Spleen (tissue), 11 donors: Measurements from ENCODE around the gene PMEL. TPM values are rescaled to one million over a fixed set of nuclear protein-coding genes. Genes with fewer than 3 reads are reported as not detected.
"Not testable (repeated sequence)": the region's sequence is repeated elsewhere in the genome, so short reads cannot be mapped to it uniquely, and the experiment has no call there.

Experiments
- DNase-seq: peaks from one replicate; pipeline ENCODE4 v3.0.0-alpha.2; 2020
- H3K27ac ChIP-seq, 8 donors: fragments of 200-600 bp; sonication (generic) in 7 of 8; 1 replicate in 4 of 8; 2 replicates in 4 of 8; pipeline versions ENCODE4 v1.5.0 to v1.8.0; 2016 to 2021; ENCODE audit warnings: inconsistent platforms in 4 of 8, mild to moderate bottlenecking in 4 of 8, moderate library complexity in 1 of 8
- H3K27me3 ChIP-seq, 7 donors: fragments of 200-600 bp; sonication (generic) in 6 of 7; replicated peaks in 1 of 7; 1 replicate in 4 of 7; 2 replicates in 3 of 7; pipeline versions ENCODE4 v1.5.0 to v1.8.0; 2016 to 2021; ENCODE audit warnings: inconsistent platforms in 3 of 7, mild to moderate bottlenecking in 1 of 7
- H3K36me3 ChIP-seq, 6 donors: fragments of 200-600 bp; sonication (generic) in 5 of 6; 1 replicate in 4 of 6; 2 replicates in 2 of 6; pipeline versions ENCODE4 v1.5.0 to v1.8.0; 2016 to 2021; ENCODE audit warnings: inconsistent platforms in 2 of 6
- H3K4me1 ChIP-seq, 6 donors: fragments of 200-600 bp; sonication (generic) in 5 of 6; 1 replicate in 3 of 6; 2 replicates in 3 of 6; pipeline versions ENCODE4 v1.5.0 to v1.8.0; 2016 to 2021; ENCODE audit warnings: inconsistent platforms in 3 of 6
- H3K4me3 ChIP-seq, 8 donors: fragments of 200-600 bp; sonication (generic) in 7 of 8; 1 replicate in 4 of 8; 2 replicates in 4 of 8; pipeline versions ENCODE4 v1.5.0 to v1.8.0; 2016 to 2021; ENCODE audit warnings: inconsistent platforms in 4 of 8, mild to moderate bottlenecking in 4 of 8, moderate library complexity in 2 of 8
- H3K9me3 ChIP-seq, 8 donors: fragments of 200-600 bp; sonication (generic) in 7 of 8; 1 replicate in 4 of 8; 2 replicates in 4 of 8; pipeline versions ENCODE4 v1.5.0 to v1.8.0; 2016 to 2021; ENCODE audit warnings: inconsistent platforms in 4 of 8
- CTCF ChIP-seq, 11 experiments: fragments of 200-600 bp in 7 of 11; fragments of 450-650 bp in 4 of 11; sonication (generic) in 4 of 11; IDR thresholded peaks in 8 of 11; conservative IDR thresholded peaks in 3 of 11; 1 replicate in 7 of 11; 2 replicates in 4 of 11; pipeline versions ENCODE4 v1.4.0 to v1.8.0; 2016 to 2021; ENCODE audit warnings: antibody characterized with exemption in 11 of 11, inconsistent platforms in 4 of 11, mild to moderate bottlenecking in 1 of 11
- POLR2A ChIP-seq, 3 donors: fragments of 450-650 bp; IDR thresholded peaks; one replicate each; pipeline ENCODE4 v1.5.1; 2017; ENCODE audit warnings: antibody characterized with exemption in 3 of 3, mild to moderate bottlenecking in 1 of 3
- POLR2AphosphoS5 ChIP-seq, 3 donors: sonication (generic); formaldehyde crosslinking; IDR thresholded peaks; one replicate each; pipeline ENCODE4 v1.5.1; 2017; ENCODE audit warnings: antibody characterized with exemption in 3 of 3
- WGBS, 5 donors: extraction: QIAGEN DNeasy Blood & Tissue Kit in 3 of 5; methylation state at CpG; one replicate each; pipeline versions ENCODE4 v1.1.5 to v1.1.7; 2013 to 2018; 5-methylcytosine and 5-hydroxymethylcytosine counted together
- intact Hi-C: fragments of 100-400 bp; cut with DNase I; formaldehyde crosslinking; loops from one replicate; pipeline ENCODE4 v1.15.0; 2023; ENCODE audit warnings: low total_unique reads
- polyA plus RNA-seq, 3 donors: library from polyadenylated mRNA; stranded (reverse); fragments of 200-250 nt; gene quantifications; one replicate each; pipeline ENCODE4 v1.2.1, GENCODE V29; 2013
- total RNA-seq, 7 donors: library from RNA; depleted of rRNA in 3 of 7; stranded (reverse); fragments of >200 nt in 3 of 7; fragmentation: NEBNext Ultra II Directional in 4 of 7; extraction: Animal tissue kit (Norgen Biotek cat#: 25700) in 4 of 7; gene quantifications; one replicate each; pipeline versions ENCODE4 v1.1.0 to v1.2.1, GENCODE V29; 2016 to 2021
- donor health status: healthy with polysubstance abuse.
- donor health status: DM: no; HTN: no; CAD: no; lungs with moderate emphysema.
- donor health status: DM: no; HTN: no; CAD: no.
- donor health status: Bipolar disorder and iron deficiency.
- donor health status: healthy.
- donor health status: DM: no; HTN: no; CAD: no.
- donor health status: DM: yes; HTN: yes; CAD: no.

PMEL gene
- total and polyA plus RNA-seq, 10 donors: 0.15 to 1.6 (median 0.74) TPM

- peaks cover 7 to 95% (median 85%) of the 10 kb centered on the region in 6 donors for H3K36me3 ChIP-seq
- no peak overlapping the region for H3K27ac ChIP-seq
- no peaks in the 10 kb centered on the region for H3K27me3 ChIP-seq
- no peak overlapping the region for H3K4me3 ChIP-seq
- H3K4me1 ChIP-seq: peaks cover 0 to 8% (median 2%) of the 10 kb centered on the region in 6 donors
- no peak for DNase-seq
- H3K9me3 ChIP-seq: no peaks in the 10 kb centered on the region
- WGBS, 5 donors: 85 to 96% (median 88%) methylated on average over 3 of the region's 3 CpGs
- intact Hi-C loops: no loop called here
- TF ChIP-seq CTCF (IDR thresholded peaks at IDR 0.05 in 8 of 11, conservative IDR thresholded peaks at IDR 0.05 in 3 of 11) (no peak), POLR2A (IDR thresholded peaks at IDR 0.05) (no peak), POLR2AphosphoS5 (IDR thresholded peaks at IDR 0.05) (no peak)
Measured at GRCh38 chr12:55991110-55991509, 25.3 kb upstream of the PMEL start.

DNA sequence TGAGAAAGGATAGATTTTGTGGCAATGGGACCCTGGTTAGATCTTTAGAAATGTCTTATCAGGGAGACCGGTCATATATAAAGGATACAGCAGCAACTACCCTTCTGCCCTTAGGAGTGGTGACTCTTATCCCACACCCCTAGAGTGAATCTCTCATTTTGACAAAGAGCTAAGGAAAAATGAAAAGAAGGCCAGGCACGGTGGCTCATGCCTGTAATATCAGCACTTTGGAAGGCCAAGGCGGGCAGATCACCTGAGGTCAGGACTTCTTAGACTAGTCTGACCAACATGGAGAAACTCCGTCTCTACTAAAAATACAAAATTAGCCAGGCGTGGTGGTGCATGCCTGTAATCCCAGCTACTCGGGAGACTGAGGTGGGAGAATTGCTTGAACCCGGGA lies 20.1 kb upstream of the PMEL start:
- DNase-seq, H3K4me3 ChIP-seq, H3K9me3 ChIP-seq, H3K27me3 ChIP-seq, intact Hi-C loops, H3K27ac ChIP-seq: not testable (repeated sequence)
- WGBS, 5 donors: 91 to 98% (median 91%) methylated on average over 7 of the region's 7 CpGs
- peaks cover 5 to 89% (median 62%) of the 10 kb centered on the region in 6 donors for H3K36me3 ChIP-seq
- peaks cover 18 to 46% (median 32%) of the 10 kb centered on the region in 6 donors for H3K4me1 ChIP-seq

DNA sequence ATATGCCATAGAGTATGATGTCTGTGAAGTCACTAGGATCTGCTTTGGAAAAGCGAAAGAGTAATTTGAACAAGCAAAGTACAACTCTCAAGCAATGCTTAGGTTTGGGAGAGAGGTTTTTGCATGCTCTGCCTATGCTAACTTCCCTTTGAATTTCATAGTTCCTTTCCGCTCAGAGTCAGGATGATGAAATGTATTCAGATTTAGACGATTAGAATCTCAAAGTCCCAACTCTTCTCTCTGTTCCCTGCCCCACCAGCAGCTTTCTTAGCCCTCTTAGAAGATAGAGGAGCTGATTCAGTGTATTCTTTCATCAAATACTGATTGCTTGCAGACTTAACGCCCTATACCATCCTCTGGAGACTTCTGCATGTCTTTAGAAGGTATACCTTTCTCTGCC lies 19.5 kb upstream of the PMEL start:
- Histone ChIP-seq H3K4me3 (no peak overlapping the region), H3K27me3 (no peaks in the 10 kb centered on the region), H3K4me1 (peaks cover 18 to 47% (median 32%) of the 10 kb centered on the region in 6 donors), H3K36me3 (peaks cover 0 to 89% (median 59%) of the 10 kb centered on the region in 6 donors), H3K27ac (peak overlapping the region in 2 of 8 donors; percentile 5 to 26), H3K9me3 (no peaks in the 10 kb centered on the region)
- intact Hi-C loops: no loop called here
- TF ChIP-seq CTCF (IDR thresholded peaks at IDR 0.05 in 8 of 11, conservative IDR thresholded peaks at IDR 0.05 in 3 of 11) (no peak), POLR2AphosphoS5 (IDR thresholded peaks at IDR 0.05) (no peak), POLR2A (IDR thresholded peaks at IDR 0.05) (no peak)
- no peak for DNase-seq
- WGBS, 5 donors: 72 to 82% (median 77%) methylated on average over 4 of the region's 4 CpGs

DNA sequence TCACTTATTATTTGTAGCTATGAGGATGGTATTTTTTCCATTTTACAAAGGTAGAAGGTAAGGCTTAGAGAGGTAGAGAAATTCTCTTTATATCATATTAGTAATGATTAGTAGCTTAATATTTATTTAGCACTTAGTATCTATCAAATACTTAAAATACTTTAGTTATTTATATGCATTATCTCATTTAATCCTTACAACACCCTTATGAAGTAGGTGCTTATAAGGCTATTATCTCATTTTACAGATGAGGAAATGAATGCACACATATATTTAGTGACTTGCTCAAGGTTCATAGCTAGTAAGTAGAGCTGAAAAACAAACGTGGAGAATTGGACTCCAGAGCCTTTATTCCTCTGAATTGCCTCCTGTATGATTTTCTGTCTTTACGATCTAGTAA lies 19.0 kb upstream of the PMEL start:
- Histone ChIP-seq H3K4me1 (peaks cover 18 to 52% (median 32%) of the 10 kb centered on the region in 6 donors), H3K36me3 (peaks cover 0 to 89% (median 56%) of the 10 kb centered on the region in 6 donors), H3K27me3 (no peaks in the 10 kb centered on the region), H3K9me3 (no peaks in the 10 kb centered on the region), H3K4me3 (no peak overlapping the region), H3K27ac (peak overlapping the region in 2 of 8 donors; percentile 5 to 26)
- WGBS, 5 donors: 65 to 81% (median 69%) methylated on average over 2 of the region's 2 CpGs
- intact Hi-C loops: no loop called here
- TF ChIP-seq CTCF (IDR thresholded peaks at IDR 0.05 in 8 of 11, conservative IDR thresholded peaks at IDR 0.05 in 3 of 11) (no peak), POLR2A (IDR thresholded peaks at IDR 0.05) (no peak), POLR2AphosphoS5 (IDR thresholded peaks at IDR 0.05) (no peak)
- DNase-seq: no peak
